PC-3 (cell line): Measurements from ENCODE around the gene SPATA32. TPM values are rescaled to one million over a fixed set of nuclear protein-coding genes. Genes with fewer than 3 reads are reported as not detected.

Experiments used
- ATAC-seq: fragments of 200-7000 bp; cut with Tn5 transposase; 2 replicates; pipeline ENCODE4 v1.9.1; 2020; ENCODE audit warnings: mild to moderate bottlenecking, moderate library complexity
- BruUV-seq: library from RNA; stranded (reverse); fragments of 400-500 nt; replicated peaks from 2 replicates; lab custom pipeline; 2021; lab: Mats Ljungman, UMichigan
- CTCF ChIA-PET: fragments of 300-600 bp; sonication (Branson Sonifier 250); formaldehyde crosslinking; loops from one replicate; lab custom pipeline; 2022; ENCODE audit warnings: antibody characterized with exemption; lab: Charles Lee
- POLR2A ChIA-PET: fragments of 300-600 bp; sonication (Branson Sonifier 250); formaldehyde crosslinking; loops from one replicate; lab custom pipeline; 2022; ENCODE audit warnings: antibody characterized with exemption; ENCODE audit not compliant: unreplicated experiment; lab: Charles Lee
- DNase-seq: peaks from one replicate; pipeline ENCODE4 v3.0.0-alpha.2; 2015
- H2AFZ ChIP-seq: fragments of 300-600 bp; sonication (generic); 2 replicates; pipeline ENCODE4 v1.6.0; 2016; ENCODE audit warnings: antibody characterized with exemption, low read length
- H3F3A ChIP-seq: fragments of 300-600 bp; sonication (generic); one replicate; pipeline ENCODE4 v1.6.0; 2017; ENCODE audit warnings: antibody characterized with exemption, low read length, control low read depth, mild to moderate bottlenecking; ENCODE audit not compliant: unreplicated experiment
- H3K27ac ChIP-seq: fragments of 300-600 bp; sonication (generic); 2 replicates; pipeline ENCODE4 v1.5.1; 2016; ENCODE audit warnings: mild to moderate bottlenecking, low read length
- H3K27me3 ChIP-seq: fragments of 300-600 bp; sonication (generic); 2 replicates; pipeline ENCODE4 v1.6.1; 2016; ENCODE audit warnings: low read length, mixed read lengths
- H3K36me3 ChIP-seq: fragments of 300-600 bp; sonication (generic); 2 replicates; pipeline ENCODE4 v1.6.1; 2016; ENCODE audit warnings: low read depth, mixed run types, low read length, mixed read lengths
- H3K4me1 ChIP-seq: fragments of 300-600 bp; sonication (generic); 2 replicates; pipeline ENCODE4 v1.5.1; 2016; ENCODE audit warnings: low read length; ENCODE audit not compliant: insufficient read depth
- H3K4me2 ChIP-seq: fragments of 300-600 bp; sonication (generic); 2 replicates; pipeline ENCODE4 v1.6.0; 2016; ENCODE audit warnings: low read length
- H3K4me3 ChIP-seq: fragments of 300-600 bp; sonication (generic); 2 replicates; pipeline ENCODE4 v1.5.1; 2016; ENCODE audit warnings: mild to moderate bottlenecking, low read length, mixed read lengths
- H3K79me2 ChIP-seq: fragments of 300-600 bp; sonication (generic); 2 replicates; pipeline ENCODE4 v1.6.1; 2017; ENCODE audit warnings: low read length, mixed read lengths
- H3K9ac ChIP-seq: fragments of 300-600 bp; sonication (generic); 2 replicates; pipeline ENCODE4 v1.6.0; 2016; ENCODE audit warnings: mild to moderate bottlenecking, low read length
- H3K9me2 ChIP-seq: fragments of 300-600 bp; sonication (generic); replicated peaks from 2 replicates; pipeline ENCODE4 v1.6.1; 2016; ENCODE audit warnings: mixed run types, low read length, mixed read lengths
- H3K9me3 ChIP-seq: fragments of 300-600 bp; sonication (generic); 2 replicates; pipeline ENCODE4 v1.6.1; 2016; ENCODE audit warnings: low read length, mixed read lengths
- H4K20me1 ChIP-seq: fragments of 300-600 bp; sonication (generic); 2 replicates; pipeline ENCODE4 v1.6.1; 2016; ENCODE audit warnings: low read length, mixed read lengths
- EZH2 ChIP-seq: fragments of 300-600 bp; sonication (generic); IDR thresholded peaks from one replicate; pipeline ENCODE4 v1.6.1; 2017; ENCODE audit warnings: antibody characterized with exemption, mild to moderate bottlenecking, low read length; ENCODE audit not compliant: unreplicated experiment
- EZH2phosphoT487 ChIP-seq: fragments of 300-600 bp; sonication (generic); IDR thresholded peaks from 2 replicates; pipeline ENCODE4 v1.6.1; 2018; ENCODE audit warnings: mild to moderate bottlenecking, antibody characterized with exemption, low read length, borderline replicate concordance
- intact Hi-C: fragments of 100-400 bp; cut with micrococcal nuclease; formaldehyde crosslinking; loops from 2 replicates; pipeline ENCODE4 v1.9.0; 2023
- total RNA-seq: library from RNA; depleted of rRNA; stranded (reverse); fragments of >200 nt; gene quantifications from 2 replicates; pipeline ENCODE4 v1.2.3, GENCODE V29; 2014
- TF ChIP-seq, protein P1 (sequence below): fragments of 300-600 bp; sonication (generic); conservative IDR thresholded peaks from 2 replicates; pipeline ENCODE4 v1.5.1; 2017; ENCODE audit warnings: antibody characterized with exemption, low read depth, mild to moderate bottlenecking, low read length

The SPATA32 gene
- total RNA-seq, 1 experiment from 2014 or later = not detected

DNA sequence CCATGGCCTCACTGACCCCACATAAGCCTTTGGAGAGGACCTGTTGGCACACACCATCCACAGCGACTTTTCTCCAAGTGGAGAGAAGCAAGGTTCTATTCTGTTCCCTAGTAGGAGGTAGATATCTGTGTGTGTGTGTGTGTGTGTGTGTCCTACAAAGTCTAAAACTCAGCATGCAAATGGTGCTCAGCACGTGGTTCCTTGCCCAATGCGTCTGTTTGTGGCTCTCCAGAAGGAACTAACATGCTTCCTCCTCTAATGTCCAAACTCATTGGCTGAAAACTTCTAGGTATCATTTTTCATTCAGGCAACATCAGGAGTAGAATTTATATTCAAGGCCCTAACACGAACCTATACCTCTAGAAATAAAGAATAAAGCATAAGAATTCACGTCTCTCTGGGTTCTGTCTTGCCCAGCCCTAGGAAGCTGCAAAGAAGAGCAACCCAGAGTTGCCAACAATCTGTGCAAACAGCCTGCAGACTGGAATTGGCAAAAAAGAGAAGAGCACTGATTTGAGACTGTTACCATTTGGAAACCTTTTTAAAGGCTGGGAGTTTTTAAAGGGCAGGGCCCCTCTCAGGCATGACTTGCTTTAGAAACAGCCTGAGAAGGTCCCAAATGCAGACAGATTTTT, 29.4 kb upstream of the SPATA32 start:
- intact Hi-C loops = loop anchor here (5.0 kb wide), 1 partner anchor 96 kb away; no protein-coding TSS in a partner anchor
- Histone ChIP-seq H3K4me2 (no peak overlapping the region), H3K9me2 (no peaks in the 10 kb centered on the region), H3K9me3 (no peaks in the 10 kb centered on the region), H3F3A (peaks cover 17% of the 10 kb centered on the region), H3K4me1 (peaks cover 40% of the 10 kb centered on the region), H3K79me2 (peaks cover 57% of the 10 kb centered on the region), H2AFZ (no peak overlapping the region), H3K9ac (no peak overlapping the region), H4K20me1 (peaks cover 15% of the 10 kb centered on the region), H3K4me3 (no peak overlapping the region), H3K27ac (no peak overlapping the region), H3K27me3 (no peaks in the 10 kb centered on the region), H3K36me3 (peaks cover 50% of the 10 kb centered on the region; the same call in 1 of the 2 replicates)
- BruUV-seq = no TSS peak
- ChIA-PET POLR2A (interaction anchor here (0.7 kb wide), 1 partner anchor 28 kb away, joined by 4 read pairs; no protein-coding TSS in a partner anchor), CTCF (interaction anchor here (0.6 kb wide), 1 partner anchor 136 kb away, joined by 18 read pairs; no protein-coding TSS in a partner anchor)
- ATAC-seq (no peak), DNase-seq (no peak)
- TF ChIP-seq EZH2phosphoT487 (no peak), EZH2 (no peak)
- TF ChIP-seq, protein P1, sequence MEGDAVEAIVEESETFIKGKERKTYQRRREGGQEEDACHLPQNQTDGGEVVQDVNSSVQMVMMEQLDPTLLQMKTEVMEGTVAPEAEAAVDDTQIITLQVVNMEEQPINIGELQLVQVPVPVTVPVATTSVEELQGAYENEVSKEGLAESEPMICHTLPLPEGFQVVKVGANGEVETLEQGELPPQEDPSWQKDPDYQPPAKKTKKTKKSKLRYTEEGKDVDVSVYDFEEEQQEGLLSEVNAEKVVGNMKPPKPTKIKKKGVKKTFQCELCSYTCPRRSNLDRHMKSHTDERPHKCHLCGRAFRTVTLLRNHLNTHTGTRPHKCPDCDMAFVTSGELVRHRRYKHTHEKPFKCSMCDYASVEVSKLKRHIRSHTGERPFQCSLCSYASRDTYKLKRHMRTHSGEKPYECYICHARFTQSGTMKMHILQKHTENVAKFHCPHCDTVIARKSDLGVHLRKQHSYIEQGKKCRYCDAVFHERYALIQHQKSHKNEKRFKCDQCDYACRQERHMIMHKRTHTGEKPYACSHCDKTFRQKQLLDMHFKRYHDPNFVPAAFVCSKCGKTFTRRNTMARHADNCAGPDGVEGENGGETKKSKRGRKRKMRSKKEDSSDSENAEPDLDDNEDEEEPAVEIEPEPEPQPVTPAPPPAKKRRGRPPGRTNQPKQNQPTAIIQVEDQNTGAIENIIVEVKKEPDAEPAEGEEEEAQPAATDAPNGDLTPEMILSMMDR = no peak

DNA sequence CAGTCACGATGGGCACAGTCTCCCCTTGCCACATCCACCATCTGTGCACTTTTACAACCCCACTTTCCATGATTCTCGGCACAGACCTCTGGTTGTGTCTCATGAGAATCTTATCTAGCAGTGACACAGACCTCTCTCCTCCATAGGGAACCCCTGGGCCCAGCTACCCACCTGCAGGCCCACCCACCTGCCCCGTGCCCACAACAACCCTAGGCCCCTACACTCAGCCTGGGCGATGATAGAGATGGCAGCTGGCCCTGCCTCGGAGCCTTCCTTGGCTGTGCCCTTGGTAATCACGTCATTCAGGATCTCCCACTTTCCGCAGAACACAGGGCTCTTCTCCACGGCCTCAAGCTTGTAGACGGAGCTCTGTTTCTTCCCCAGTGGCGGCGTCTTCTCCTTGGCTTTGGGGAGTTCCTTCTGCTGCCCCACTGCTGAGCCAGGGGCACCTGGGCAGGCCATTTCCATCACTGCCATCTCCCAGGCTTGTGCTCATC, 28.4 kb upstream of the SPATA32 start:
- Histone ChIP-seq H3K27ac (no peak overlapping the region), H3K79me2 (peaks cover 51% of the 10 kb centered on the region), H3K36me3 (peaks cover 52% of the 10 kb centered on the region; the same call in 1 of the 2 replicates), H3K9me3 (no peaks in the 10 kb centered on the region), H3K4me2 (no peak overlapping the region), H3K4me3 (no peak overlapping the region), H3K4me1 (peaks cover 30% of the 10 kb centered on the region), H3K9me2 (no peaks in the 10 kb centered on the region), H3K9ac (no peak overlapping the region), H3K27me3 (no peaks in the 10 kb centered on the region), H4K20me1 (peaks cover 15% of the 10 kb centered on the region), H3F3A (peaks cover 17% of the 10 kb centered on the region), H2AFZ (no peak overlapping the region)
- intact Hi-C loops = loop anchor here (5.0 kb wide), 1 partner anchor 97 kb away; no protein-coding TSS in a partner anchor
- ChIA-PET CTCF (interaction anchor here (0.6 kb wide), 1 partner anchor 96 kb away, joined by 5 read pairs; no protein-coding TSS in a partner anchor), POLR2A (no interaction called here)
- ATAC-seq (no peak), DNase-seq (no peak)
- TF ChIP-seq EZH2phosphoT487 = no peak
- TF ChIP-seq, protein P1 = no peak
- TF ChIP-seq EZH2 = no peak
- no TSS peak for BruUV-seq
